Activated T-helper 1 cell treated with Interleukin-2 at 50 U/mL for 16 hours (primary cell): Measurements from ENCODE around the gene ADD2.
A peak's percentile ranks its signal among the peaks of the same experiment; 100 is the strongest.
"Not testable (repeated sequence)": the region's sequence is repeated elsewhere in the genome, so short reads cannot be mapped to it uniquely, and the experiment has no call there.

Experiments
- DNase-seq: peaks from one replicate; pipeline ENCODE4 v3.0.0-alpha.2; 2020; ENCODE audit warnings: low read depth

Gene ADD2

GRCh38 chr2:70674636-70675430 is 93.2 kb downstream of the ADD2 start:
- no peak for DNase-seq

DNA sequence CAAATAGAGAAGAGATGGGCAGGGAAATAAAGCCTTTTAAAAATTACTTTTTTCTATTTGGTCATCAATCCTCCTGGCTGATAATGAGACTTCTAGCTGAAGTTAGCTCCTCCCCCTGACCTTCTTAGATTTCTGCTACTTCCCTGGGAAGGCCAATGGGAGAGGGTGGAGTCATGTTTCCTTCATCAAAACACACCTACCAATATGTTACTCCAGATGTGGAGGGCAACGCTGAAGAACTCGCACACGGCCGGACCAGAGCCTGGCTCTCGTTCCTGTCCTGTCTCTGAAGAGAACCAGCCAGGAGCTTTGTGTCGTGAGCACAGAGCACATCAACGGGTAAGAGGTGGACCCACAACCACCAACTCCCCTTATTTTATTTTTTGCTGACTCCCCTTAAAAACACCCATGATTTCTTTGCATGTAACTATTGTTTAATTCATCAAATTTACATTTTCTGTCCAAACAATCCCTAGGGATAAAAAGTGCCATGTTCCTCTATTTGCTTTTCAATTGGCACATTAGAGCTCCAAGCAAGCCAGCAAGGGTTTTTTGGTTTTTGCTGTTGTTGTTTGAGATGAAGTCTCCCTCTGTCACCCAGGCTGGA is 94.9 kb downstream of the ADD2 start:
- no peak for DNase-seq

- no peak for DNase-seq
Observed at GRCh38 chr2:70671092-70671675, 96.8 kb downstream of the ADD2 start.

DNA sequence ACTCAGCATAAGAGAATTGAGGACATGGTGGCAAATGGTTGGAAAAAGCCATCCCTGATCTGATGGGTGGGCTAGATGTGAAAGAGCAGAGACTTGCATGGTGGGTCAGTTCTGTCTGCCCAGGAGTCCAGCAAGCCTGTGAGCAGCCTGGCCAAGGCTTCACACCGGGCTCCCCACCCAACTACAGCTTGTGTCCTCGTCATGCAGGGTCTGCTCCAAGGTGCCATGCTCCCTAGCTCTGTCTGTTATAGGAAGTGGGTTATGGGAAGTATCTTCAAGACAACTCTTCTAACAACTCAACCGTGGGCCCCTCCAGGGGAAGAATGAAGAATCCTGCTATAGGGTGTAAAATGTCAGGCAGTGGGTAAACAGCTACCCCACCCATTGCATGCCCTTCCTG is 97.4 kb downstream of the ADD2 start:
- DNase-seq: no peak

DNA sequence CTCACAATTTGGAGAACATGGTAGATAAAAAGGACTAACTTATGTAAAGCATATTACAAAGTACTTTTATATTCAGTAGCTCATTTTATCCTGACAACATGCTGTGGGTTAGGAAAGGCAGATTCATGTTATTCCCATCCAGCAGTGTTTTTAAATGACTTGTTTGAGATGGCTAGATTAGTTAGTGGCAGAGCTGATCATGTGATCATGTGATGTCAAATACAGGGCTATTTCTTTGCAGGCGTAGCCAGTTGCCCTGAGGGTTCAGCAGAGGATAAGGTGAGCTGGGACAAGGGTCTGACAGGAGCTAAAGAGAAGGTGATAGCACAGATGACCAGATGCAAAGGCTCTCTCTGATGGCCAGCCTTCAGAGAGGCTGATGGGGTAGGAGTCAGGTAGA is 97.8 kb downstream of the ADD2 start:
- no peak for DNase-seq

DNA sequence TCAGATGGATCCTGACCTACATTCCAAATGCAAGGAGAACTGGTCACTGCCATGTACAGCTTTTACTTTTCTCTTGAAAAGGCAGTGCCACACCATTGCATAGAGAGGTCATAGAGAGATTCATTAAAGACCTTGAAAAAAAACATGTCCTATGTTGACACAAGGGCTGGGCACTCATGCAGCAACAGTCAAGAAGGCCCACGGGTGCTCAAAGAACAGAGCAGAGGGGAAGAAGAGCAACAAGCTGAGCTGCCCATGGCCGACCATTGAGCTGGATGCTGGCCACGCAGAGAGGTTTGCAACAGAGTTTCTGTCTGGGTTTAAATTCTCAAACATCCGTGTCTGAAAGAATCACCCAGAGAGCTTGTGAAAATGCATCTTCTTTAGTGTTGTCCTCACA is 99.1 kb downstream of the ADD2 start:
- DNase-seq: no peak

DNA sequence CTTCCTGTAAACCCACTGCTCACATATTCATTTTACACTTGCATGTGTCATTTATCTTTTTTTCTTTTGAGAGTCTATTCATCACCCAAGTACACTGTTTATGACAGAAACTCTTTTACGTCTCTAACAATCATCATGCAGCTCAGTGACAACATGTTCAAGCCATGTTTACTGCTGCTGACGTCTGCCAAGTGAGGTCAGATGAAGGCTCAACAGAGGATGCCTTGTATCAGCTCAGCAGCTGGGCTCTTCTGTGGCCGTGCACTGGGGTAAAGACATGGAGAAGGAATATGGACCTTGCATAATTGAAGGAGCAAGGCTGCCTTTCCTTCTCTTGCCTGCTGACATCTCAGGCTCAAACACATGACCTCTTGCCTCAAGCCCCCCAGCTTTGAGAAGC is 99.6 kb downstream of the ADD2 start:
- no peak for DNase-seq

GRCh38 chr2:70664525-70664924 is 103.5 kb downstream of the ADD2 start:
- DNase-seq: no peak

DNA sequence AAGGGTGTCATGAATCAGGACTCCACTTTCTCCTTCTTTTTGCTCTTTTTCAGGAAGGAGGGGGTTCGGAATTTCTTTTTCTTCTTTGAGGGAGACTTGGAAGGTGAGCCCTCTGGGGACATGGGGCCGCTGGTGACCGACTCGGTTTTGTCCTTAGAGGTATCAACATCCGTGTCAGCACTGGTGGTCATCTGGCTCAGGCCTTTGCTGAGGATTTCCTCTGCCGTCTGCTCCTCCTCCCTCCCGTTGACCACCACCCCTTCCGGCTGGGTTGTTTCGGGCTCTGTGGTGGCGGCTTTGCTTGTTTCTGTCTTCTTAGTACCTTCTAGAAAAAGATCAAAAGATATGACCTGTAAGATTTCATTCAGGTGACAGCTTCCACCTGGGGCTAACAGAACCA is 104.6 kb downstream of the ADD2 start:
- DNase-seq: no peak

DNA sequence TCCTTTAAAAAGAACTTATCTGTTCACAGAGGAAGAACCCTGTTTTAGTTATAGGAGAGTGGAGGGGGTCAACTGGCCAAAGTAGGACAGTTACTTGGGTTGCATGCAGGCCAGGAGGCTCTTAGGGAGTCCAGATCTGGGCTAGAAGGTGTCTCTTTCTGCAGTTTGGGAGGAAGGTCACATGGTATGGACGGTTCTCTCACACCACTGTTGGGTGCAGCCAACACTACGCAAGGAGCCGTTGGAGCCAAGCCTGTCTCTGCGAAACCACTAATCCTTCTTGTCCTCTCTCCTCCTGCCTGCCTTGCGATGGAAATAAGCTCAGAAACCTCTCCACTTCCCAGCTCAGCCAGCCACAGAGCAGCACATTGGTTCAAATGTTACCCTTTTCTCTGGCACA is 108.4 kb downstream of the ADD2 start:
- no peak for DNase-seq

DNA sequence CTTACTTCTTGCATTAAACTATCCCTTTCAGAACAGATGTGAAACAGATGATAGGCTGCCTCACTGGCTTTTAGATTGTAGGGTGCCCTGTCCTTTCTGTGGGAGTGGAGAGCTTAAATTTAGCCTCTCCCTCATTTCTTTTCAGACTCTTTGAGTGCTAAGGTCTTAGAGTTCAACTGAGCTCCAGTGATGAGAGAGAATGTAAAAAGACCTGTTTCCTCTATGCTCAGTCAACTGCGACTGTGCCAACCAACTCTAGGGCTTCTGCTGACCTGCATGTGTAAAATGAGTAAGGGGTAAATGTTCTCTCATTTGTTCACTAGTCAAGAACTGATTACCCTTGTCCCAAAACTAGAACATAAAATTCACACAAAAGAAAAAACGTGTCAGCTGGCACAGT is 109.5 kb downstream of the ADD2 start:
- no peak for DNase-seq

DNA sequence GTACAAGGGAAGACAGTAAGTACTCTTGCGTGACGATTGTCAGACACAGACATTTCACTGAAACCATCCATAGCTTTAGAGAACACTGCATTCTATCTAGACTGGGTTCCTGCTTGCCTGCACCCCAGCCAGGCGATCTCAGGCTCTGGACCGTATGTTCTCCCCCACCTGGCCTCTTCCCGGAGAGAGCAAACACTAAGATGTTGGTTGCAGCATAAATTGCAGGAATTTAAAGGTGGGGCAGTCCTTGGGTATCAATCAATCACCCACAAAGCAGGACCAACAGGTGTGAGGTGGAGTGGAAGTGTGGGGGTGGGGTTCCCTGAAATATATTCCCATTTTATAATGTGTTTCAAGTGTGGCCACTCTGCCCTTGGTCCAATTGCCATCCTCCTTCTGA is 110.8 kb downstream of the ADD2 start:
- no peak for DNase-seq

GRCh38 chr2:70656421-70657010 is 111.5 kb downstream of the ADD2 start:
- DNase-seq: no peak

GRCh38 chr2:70655786-70656185 is 112.2 kb downstream of the ADD2 start:
- DNase-seq: no peak

DNA sequence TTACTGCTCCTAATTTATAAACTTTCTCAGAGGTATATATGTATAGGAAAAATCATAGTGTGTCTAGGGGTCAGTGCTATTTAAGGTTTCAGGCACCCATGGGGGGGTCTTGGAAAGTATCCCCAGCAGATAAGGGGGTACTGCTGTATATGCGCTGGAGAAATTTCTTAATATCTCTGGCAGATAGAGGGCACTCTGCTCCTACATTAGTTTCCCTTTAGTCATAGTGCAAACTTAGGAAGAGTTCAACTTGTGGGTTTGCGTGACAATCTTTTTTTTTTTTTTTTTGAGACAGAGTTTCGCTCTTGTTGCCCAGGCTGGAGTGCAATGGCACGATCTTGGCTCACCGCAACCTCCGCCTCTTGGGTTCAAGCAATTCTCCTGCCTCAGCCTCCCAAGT is 112.8 kb downstream of the ADD2 start:
- DNase-seq: not testable (repeated sequence)

DNA sequence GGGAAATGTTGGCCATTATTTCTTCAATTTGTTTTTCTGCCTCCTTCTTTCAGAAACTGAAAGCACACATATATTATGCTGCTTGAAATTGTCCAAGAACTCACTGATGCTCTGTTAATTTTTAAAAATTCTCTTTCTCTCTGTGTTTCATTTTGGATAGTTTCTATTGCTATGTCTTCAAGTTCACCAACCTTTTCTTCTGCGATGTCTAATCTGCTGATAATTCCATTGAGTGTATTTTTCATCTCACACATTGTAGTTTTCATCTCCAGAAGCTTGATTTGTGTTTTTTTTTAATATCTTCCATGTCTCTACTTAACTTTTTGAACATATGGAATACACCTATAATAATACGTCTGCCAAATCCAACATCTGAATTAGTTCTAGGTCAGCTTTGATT is 116.3 kb downstream of the ADD2 start:
- DNase-seq: no peak

DNA sequence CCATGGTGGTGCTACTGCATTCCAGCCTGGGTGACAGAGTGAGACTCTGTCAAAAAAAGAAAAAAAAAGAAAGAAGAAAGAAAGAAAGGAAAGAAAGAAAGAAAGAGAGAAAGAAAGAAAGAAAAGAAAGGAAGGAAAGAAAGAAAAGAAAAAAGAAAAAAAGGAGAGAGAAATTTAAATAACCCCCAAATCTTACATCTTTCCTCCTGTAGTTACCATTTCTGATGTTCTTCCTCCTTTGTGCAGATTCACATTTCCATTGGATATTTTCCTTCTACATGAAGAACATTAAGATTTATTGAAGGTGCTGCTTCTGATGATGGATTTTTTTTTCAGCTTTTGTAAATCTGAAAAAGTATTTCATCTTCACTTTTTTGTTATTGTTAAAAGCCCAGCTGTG is 117.0 kb downstream of the ADD2 start:
- DNase-seq: no peak

- no peak for DNase-seq
Observed at GRCh38 chr2:70648961-70649360, 119.0 kb downstream of the ADD2 start.

DNA sequence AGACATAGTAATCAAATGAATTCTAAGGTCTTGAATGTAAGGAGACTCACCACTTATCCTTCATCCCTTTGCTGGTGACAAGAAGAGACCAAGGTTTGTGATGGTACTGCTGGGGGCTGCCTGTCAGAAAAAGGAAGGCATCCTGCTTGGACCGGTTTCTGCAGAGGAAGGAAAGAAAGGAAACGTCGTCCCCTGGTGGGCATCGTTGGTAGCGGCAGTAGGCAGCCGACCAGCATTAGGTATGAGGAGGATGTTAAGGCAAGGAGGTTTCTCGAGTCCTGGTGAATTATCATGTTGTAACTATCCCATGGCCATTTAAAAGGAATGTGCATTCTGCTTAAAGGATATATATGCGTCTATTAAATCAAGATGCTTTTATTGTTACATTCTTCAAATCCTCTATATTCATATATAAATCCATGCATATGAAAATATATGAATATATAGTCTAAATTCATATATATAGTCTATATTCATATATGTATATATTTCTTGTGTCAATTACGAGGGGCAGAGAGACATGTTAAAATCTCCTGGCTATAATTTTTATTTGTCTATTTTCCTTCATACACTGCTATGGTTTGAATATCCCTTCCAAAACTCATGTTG is 120.0 kb downstream of the ADD2 start:
- DNase-seq: peak; percentile 46

DNA sequence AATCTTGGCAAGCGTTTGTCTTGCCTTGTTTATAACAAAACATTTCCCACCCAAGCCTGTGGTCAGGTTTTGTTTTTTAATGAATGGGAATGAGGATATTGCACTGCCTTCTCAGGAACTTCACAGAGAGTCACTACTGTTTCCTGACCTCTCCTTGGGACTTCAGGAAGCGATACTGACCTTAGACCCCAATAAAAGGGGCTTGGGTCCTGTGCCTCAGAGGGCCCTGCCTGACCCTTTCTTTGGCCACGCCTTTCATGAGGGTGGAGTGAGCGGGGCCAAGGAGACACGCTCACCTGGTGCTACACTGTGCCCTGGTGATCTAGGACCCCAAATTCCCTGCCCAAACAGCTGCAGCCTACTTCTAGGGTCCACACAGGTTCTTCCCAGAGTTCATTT is 121.6 kb downstream of the ADD2 start:
- DNase-seq: no peak

DNA sequence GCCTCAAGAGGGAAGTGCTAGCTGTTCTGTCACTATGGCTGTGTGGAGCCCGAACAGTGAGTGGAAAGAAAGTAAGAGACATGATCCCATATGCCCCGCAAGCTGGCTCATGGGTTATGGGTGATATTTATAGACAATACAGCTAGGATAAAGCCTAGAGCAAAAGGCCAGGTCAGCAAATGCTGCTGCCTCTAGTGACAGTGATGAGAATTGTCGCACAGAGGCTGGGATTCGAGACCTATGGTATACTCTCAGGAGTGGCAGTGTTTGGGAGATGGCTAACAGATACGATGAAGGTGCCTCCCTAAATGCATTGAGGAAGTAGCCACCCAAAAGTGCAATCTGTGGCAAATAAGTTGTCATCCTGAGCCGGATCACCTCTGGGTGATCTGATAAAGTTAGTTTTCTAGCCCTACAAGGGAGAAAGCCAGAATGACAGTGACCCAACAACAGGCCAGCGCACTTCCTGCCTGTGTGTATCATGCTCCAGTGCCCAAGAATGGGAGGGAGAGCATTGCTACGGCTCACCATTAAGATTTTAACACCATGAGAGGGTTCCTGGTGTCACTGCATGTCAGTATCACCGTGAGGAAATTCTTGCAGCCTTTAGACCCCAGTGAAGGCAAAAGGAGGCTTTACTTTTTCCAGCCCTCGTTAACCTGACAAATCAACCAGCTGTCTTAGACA is 122.1 kb downstream of the ADD2 start:
- no peak for DNase-seq

DNA sequence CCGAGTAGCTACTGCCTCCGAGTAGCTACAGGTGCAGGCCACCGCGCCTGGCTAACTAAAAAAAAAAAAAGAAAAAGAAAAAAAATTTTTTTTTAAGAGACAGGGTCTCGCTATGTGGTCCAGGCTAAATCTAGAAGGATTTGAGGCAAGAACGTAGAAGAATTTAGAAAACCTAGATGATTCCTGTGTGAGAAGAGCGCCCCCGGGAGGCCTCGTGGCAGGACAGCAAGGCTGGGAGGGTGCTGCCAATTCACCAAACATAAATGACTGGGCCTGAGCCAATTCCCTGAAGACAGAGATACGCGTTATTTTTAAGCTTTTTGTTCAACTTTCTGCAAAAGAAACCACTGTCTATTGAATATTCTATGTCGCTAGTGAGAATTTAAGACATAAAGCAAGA is 124.3 kb downstream of the ADD2 start:
- no peak for DNase-seq
